ENCODE data around the gene EVA1C. TPM values are rescaled to one million over a fixed set of nuclear protein-coding genes. Genes with fewer than 3 reads are reported as not detected.

Gene EVA1C
- total RNA-seq, 1 experiment from 2014 or later = 0.98 TPM

GRCh38 chr21:32562426-32562825 lies 149.9 kb downstream of the EVA1C start:
- peak overlapping the region in 1 of 2 experiments; percentile 1; a peak in 1 of 5 replicates for H3K4me3 Mint-ChIP-seq
- no peak overlapping the region for H2AFZ ChIP-seq (ENCODE audit: low read length)

More at GRCh38 chr21:32562426-32562825, 149.9 kb downstream of the EVA1C start:
- Histone ChIP-seq H3K56ac (ENCODE audit: insufficient read length, low read depth, low read length) (no peak overlapping the region), H3T11ph (ENCODE audit: low read length) (no peak overlapping the region), H3K4ac (ENCODE audit: low read depth, low read length) (no peak overlapping the region), H3K9ac (ENCODE audit: extremely low read depth, insufficient read length, low read length) (no peak overlapping the region), H2BK20ac (ENCODE audit: low read depth, low read length, poor library complexity, severe bottlenecking) (no peak overlapping the region), H4K8ac (replicated peaks; ENCODE audit: insufficient read length, low read depth, low read length) (no peak overlapping the region), H3K27ac (ENCODE audit: insufficient read length, low read depth, low read length) (no peak overlapping the region), H3K4me2 (ENCODE audit: insufficient read depth, insufficient read length, low read length) (no peak overlapping the region), H2BK12ac (ENCODE audit: insufficient read length, low read depth, low read length) (no peak overlapping the region), H3K18ac (ENCODE audit: insufficient read length, low read depth, low read length) (no peak overlapping the region), H2BK15ac (ENCODE audit: low read depth, low read length) (no peak overlapping the region), H3K23me2 (ENCODE audit: insufficient read length, low read depth, low read length, poor library complexity, severe bottlenecking) (no peaks in the 10 kb centered on the region), H2BK120ac (ENCODE audit: low read depth, low read length, poor library complexity, severe bottlenecking) (no peak overlapping the region), H2BK5ac (ENCODE audit: insufficient read length, low read length) (no peak overlapping the region), H3K79me2 (ENCODE audit: insufficient read depth, low read length) (no peaks in the 10 kb centered on the region), H4K5ac (ENCODE audit: insufficient read length, low read depth, low read length) (no peak overlapping the region), H3K14ac (ENCODE audit: insufficient read depth, low read length) (no peak overlapping the region), H3K27me3 (ENCODE audit: insufficient read depth, low read length) (no peaks in the 10 kb centered on the region), H3K4me1 (ENCODE audit: insufficient read depth, low read length) (peaks cover 2% of the 10 kb centered on the region; the same call in 1 of the 2 replicates), H3K9me3 (ENCODE audit: control insufficient read depth, low read depth, low read length) (no peaks in the 10 kb centered on the region), H2AK5ac (ENCODE audit: insufficient read length, low read length) (no peak overlapping the region), H3K79me1 (ENCODE audit: insufficient read depth, low read depth, low read length, poor library complexity, severe bottlenecking) (no peaks in the 10 kb centered on the region), H3K23ac (ENCODE audit: insufficient read length, low read depth, low read length) (no peak overlapping the region), H4K91ac (ENCODE audit: insufficient read length, low read depth, low read length) (no peak overlapping the region), H4K20me1 (ENCODE audit: control insufficient read depth, insufficient read depth, insufficient read length) (no peaks in the 10 kb centered on the region)
- peaks cover 26 to 28% of the 10 kb centered on the region in 2 experiments for H3K9me3 Mint-ChIP-seq
- H3K27ac Mint-ChIP-seq = peak overlapping the region; percentile 86 to 95 (median 93)
- peaks cover 24 to 34% (median 28%) of the 10 kb centered on the region in 3 experiments for H3K36me3 Mint-ChIP-seq (ENCODE audit: insufficient read depth in 1 of 3, low read depth in 3 of 3)
- H3K4me1 Mint-ChIP-seq = peaks cover 44 to 55% of the 10 kb centered on the region in 2 experiments
- TF ChIP-seq CTCF (conservative IDR thresholded peaks at IDR 0.05) = peak; percentile 63
- H3K27me3 Mint-ChIP-seq (ENCODE audit: low read depth) = peaks cover 5% of the 10 kb centered on the region; the same call in 1 of the 2 replicates
- WGBS (ENCODE audit: extremely low coverage, insufficient read length, low lambda C conversion rate) = no CpG with 5 or more reads among the region's 5 CpGs
- DNase-seq = peak; percentile 62
